ENCODE measurements around the gene PEX12. TPM values are rescaled to one million over a fixed set of nuclear protein-coding genes. Genes with fewer than 3 reads are reported as not detected.

PEX12 gene
- polyA plus RNA-seq, 2 of the 4 experiments (the other 2 are of a cell fraction), result 4.7 to 11.2 TPM

- no peak for TF ChIP-seq JUN (IDR thresholded peaks at IDR 0.05)
- no peak for TF ChIP-seq KDM5A (IDR thresholded peaks at IDR 0.05)
- no peak for TF ChIP-seq RNF2 (IDR thresholded peaks at IDR 0.05; ENCODE audit: borderline replicate concordance, low read depth)
Observed at GRCh38 chr17:35542990-35543389, 35.4 kb downstream of the PEX12 start (continued).

GRCh38 chr17:35541434-35541833 is 36.9 kb downstream of the PEX12 start:
- Histone ChIP-seq H3K4me3 (no peak overlapping the region), H3K9me3 (no peaks in the 10 kb centered on the region), H3K4me1 (no peaks in the 10 kb centered on the region), H3K27ac (no peak overlapping the region; a peak in 1 of 6 replicates), H3K4me2 (peak overlapping the region; percentile 66)
- no peak for TF ChIP-seq NPAS2 (CRISPR knock-in tag; IDR thresholded peaks at IDR 0.05; ENCODE audit: borderline replicate concordance)
- TF ChIP-seq SMC3 (IDR thresholded peaks at IDR 0.05), result no peak
- TF ChIP-seq PBX3 (IDR thresholded peaks at IDR 0.05), result no peak
- no peak for TF ChIP-seq HDAC2 (IDR thresholded peaks at IDR 0.05)
- no peak for TF ChIP-seq CEBPB (IDR thresholded peaks at IDR 0.05)
- TF ChIP-seq HOXA7 (CRISPR knock-in tag; IDR thresholded peaks at IDR 0.05), result no peak
- no peak for TF ChIP-seq SREBF2 (IDR thresholded peaks at IDR 0.05)
- no peak for TF ChIP-seq MAX (IDR thresholded peaks at IDR 0.05)
- TF ChIP-seq PHF8 (IDR thresholded peaks at IDR 0.05; ENCODE audit: borderline replicate concordance, low read depth), result no peak
- TF ChIP-seq EHF (CRISPR knock-in tag; IDR thresholded peaks at IDR 0.05), result no peak
- no peak for TF ChIP-seq EP300 (IDR thresholded peaks at IDR 0.05)
- no peak for TF ChIP-seq KDM5A (IDR thresholded peaks at IDR 0.05)
- TF ChIP-seq RCOR1 (IDR thresholded peaks at IDR 0.05; ENCODE audit: low read depth, low read length), result no peak
- no peak for TF ChIP-seq FOSB (CRISPR knock-in tag; IDR thresholded peaks at IDR 0.05)
- no peak for TF ChIP-seq KDM1A (IDR thresholded peaks at IDR 0.05; ENCODE audit: low read depth)
- no peak for TF ChIP-seq MAZ (IDR thresholded peaks at IDR 0.05; ENCODE audit: borderline replicate concordance, low read depth, low read length)
- TF ChIP-seq TFCP2L1 (CRISPR knock-in tag; IDR thresholded peaks at IDR 0.05), result no peak
- no peak for TF ChIP-seq FOXS1 (CRISPR knock-in tag; IDR thresholded peaks at IDR 0.05)
- no peak for TF ChIP-seq ESRRA (IDR thresholded peaks at IDR 0.05; ENCODE audit: borderline replicate concordance, low read length)
- FAIRE-seq (peak; percentile 51), DNase-seq (ENCODE audit: low read depth in 1 of 2, low spot score in 1 of 2) (no peak), ATAC-seq (no peak)
- ChIA-PET POLR2A (interaction anchor here (0.9 kb wide), 1 partner anchor 411 kb away, joined by 4 read pairs; no protein-coding TSS in a partner anchor), CTCF (interaction anchor here (0.9 to 15.4 kb wide), 11 partner anchors 8 to 1095 kb away, joined by 3 to 308 read pairs (median 4); no protein-coding TSS in a partner anchor)
- 66% methylated on average over 1 of the region's 1 CpG for WGBS (ENCODE audit: missing lambda C conversion rate)

- DNase-seq (ENCODE audit: low read depth in 1 of 2, low spot score in 1 of 2), result no peak
- ChIA-PET POLR2A (interaction anchor here (0.9 kb wide), 1 partner anchor 410 kb away, joined by 4 read pairs; no protein-coding TSS in a partner anchor), CTCF (interaction anchor here (1.0 to 15.4 kb wide), 13 partner anchors 7 to 1094 kb away, joined by 3 to 308 read pairs (median 7); partner anchors contain the start of gene UNC45B)
- peak; percentile 13 for FAIRE-seq
- Histone ChIP-seq H3K4me3 (0 out of 3 replicates have a peak overlapping the region, but pooled peaks have one; percentile 5), H3K4me1 (no peaks in the 10 kb centered on the region), H3K9me3 (no peaks in the 10 kb centered on the region), H3K4me2 (peak overlapping the region; percentile 66), H3K27ac (peak overlapping the region; percentile 26 to 56; a peak in 5 of 6 replicates)
- ATAC-seq, result peak; percentile 25 to 42; a peak in 3 of 6 replicates
- 38% methylated on average over 8 of the region's 8 CpGs for WGBS (ENCODE audit: missing lambda C conversion rate)
- TF ChIP-seq CHD2 (IDR thresholded peaks at IDR 0.05; ENCODE audit: low read length, partially characterized antibody) (no peak), FOXS1 (CRISPR knock-in tag; IDR thresholded peaks at IDR 0.05) (no peak), ATOH8 (CRISPR knock-in tag; IDR thresholded peaks at IDR 0.05; ENCODE audit: low read depth) (no peak), HEYL (CRISPR knock-in tag; IDR thresholded peaks at IDR 0.05) (no peak), EP300 (IDR thresholded peaks at IDR 0.05) (no peak), MAX (IDR thresholded peaks at IDR 0.05) (no peak), HES2 (IDR thresholded peaks at IDR 0.05) (no peak), BHLHE40 (IDR thresholded peaks at IDR 0.05; ENCODE audit: low read depth, low read length) (no peak), NR3C1 (IDR thresholded peaks at IDR 0.05) (no peak), TFCP2L1 (CRISPR knock-in tag; IDR thresholded peaks at IDR 0.05) (no peak), HOXB13 (CRISPR knock-in tag; IDR thresholded peaks at IDR 0.05; ENCODE audit: low read depth) (no peak), PBX3 (IDR thresholded peaks at IDR 0.05) (no peak), JUN (IDR thresholded peaks at IDR 0.05) (no peak)
Observed at GRCh38 chr17:35540589-35541404, 37.6 kb downstream of the PEX12 start.
